ENCODE results near the gene TATDN2. TPM values are rescaled to one million over a fixed set of nuclear protein-coding genes. Genes with fewer than 3 reads are reported as not detected.

The TATDN2 gene
- polyA plus RNA-seq, 6 donors from 2014 or later: 5.5 to 12.4 (median 9.7) TPM

GRCh38 chr3:10309736-10310135, 61.5 kb downstream of the TATDN2 start:
- DNase-seq: no peak
- H3K4me1 Mint-ChIP-seq: no peaks in the 10 kb centered on the region
- peaks cover 23 to 28% of the 10 kb centered on the region in 2 donors for H3K36me3 Mint-ChIP-seq
- H3K27ac Mint-ChIP-seq: peak overlapping the region in 2 of 6 donors; percentile 26 to 29
- H3K4me3 Mint-ChIP-seq: no peak overlapping the region
- no peaks in the 10 kb centered on the region for H3K27me3 Mint-ChIP-seq
- ATAC-seq (ENCODE audit: low read depth in 2 of 2): no peak
- no peaks in the 10 kb centered on the region for H3K9me3 Mint-ChIP-seq

- H3K36me3 Mint-ChIP-seq: peaks cover 22 to 28% of the 10 kb centered on the region in 2 donors
- no peak overlapping the region for H3K27ac Mint-ChIP-seq
- no peak for ATAC-seq (ENCODE audit: low read depth in 2 of 2)
Measured at GRCh38 chr3:10310578-10310977, 62.3 kb downstream of the TATDN2 start.

GRCh38 chr3:10311710-10312109, 63.5 kb downstream of the TATDN2 start:
- no peaks in the 10 kb centered on the region for H3K4me1 Mint-ChIP-seq
- no peaks in the 10 kb centered on the region for H3K9me3 Mint-ChIP-seq
- no peak for DNase-seq
- H3K36me3 Mint-ChIP-seq: peaks cover 16 to 28% of the 10 kb centered on the region in 2 donors
- no peaks in the 10 kb centered on the region for H3K27me3 Mint-ChIP-seq
- peak overlapping the region in 1 of 6 donors; percentile 93 for H3K27ac Mint-ChIP-seq
- ATAC-seq (ENCODE audit: low read depth in 2 of 2): no peak
- no peak overlapping the region for H3K4me3 Mint-ChIP-seq

More at GRCh38 chr3:10310578-10310977, 62.3 kb downstream of the TATDN2 start:
- no peaks in the 10 kb centered on the region for H3K9me3 Mint-ChIP-seq
- H3K4me1 Mint-ChIP-seq: no peaks in the 10 kb centered on the region
- no peak overlapping the region for H3K4me3 Mint-ChIP-seq
- H3K27me3 Mint-ChIP-seq: no peaks in the 10 kb centered on the region
- DNase-seq: no peak

GRCh38 chr3:10312391-10312790, 64.1 kb downstream of the TATDN2 start:
- Mint-ChIP-seq H3K4me3 (no peak overlapping the region), H3K4me1 (no peaks in the 10 kb centered on the region), H3K36me3 (peaks cover 16 to 28% of the 10 kb centered on the region in 2 donors), H3K9me3 (no peaks in the 10 kb centered on the region), H3K27ac (peak overlapping the region in 3 of 6 donors; percentile 7 to 69 (median 42)), H3K27me3 (no peaks in the 10 kb centered on the region)
- ATAC-seq (ENCODE audit: low read depth in 2 of 2) (no peak), DNase-seq (no peak)

GRCh38 chr3:10312861-10313260, 64.6 kb downstream of the TATDN2 start:
- DNase-seq (no peak), ATAC-seq (ENCODE audit: low read depth in 2 of 2) (no peak)
- Mint-ChIP-seq H3K27me3 (no peaks in the 10 kb centered on the region), H3K4me1 (peaks cover 0 to 2% (median under 1%) of the 10 kb centered on the region in 3 donors), H3K27ac (peak overlapping the region in 2 of 6 donors; percentile 42 to 52), H3K9me3 (no peaks in the 10 kb centered on the region), H3K36me3 (peaks cover 16 to 28% of the 10 kb centered on the region in 2 donors), H3K4me3 (no peak overlapping the region)

- Mint-ChIP-seq H3K9me3 (no peaks in the 10 kb centered on the region), H3K27me3 (no peaks in the 10 kb centered on the region), H3K4me1 (peaks cover 7 to 21% (median 16%) of the 10 kb centered on the region in 3 donors), H3K36me3 (peaks cover 3 to 18% of the 10 kb centered on the region in 2 donors), H3K27ac (no peak overlapping the region), H3K4me3 (peak overlapping the region in 1 of 8 donors; percentile 41)
- DNase-seq (no peak), ATAC-seq (ENCODE audit: low read depth in 2 of 2) (no peak)
Measured at GRCh38 chr3:10315101-10315500, 66.8 kb downstream of the TATDN2 start.

GRCh38 chr3:10315771-10316344, 67.6 kb downstream of the TATDN2 start:
- Mint-ChIP-seq H3K27me3 (no peaks in the 10 kb centered on the region), H3K9me3 (no peaks in the 10 kb centered on the region), H3K27ac (no peak overlapping the region), H3K36me3 (peaks cover 3 to 18% of the 10 kb centered on the region in 2 donors), H3K4me3 (no peak overlapping the region), H3K4me1 (peaks cover 7 to 26% (median 16%) of the 10 kb centered on the region in 3 donors)
- ATAC-seq (ENCODE audit: low read depth in 2 of 2) (no peak), DNase-seq (no peak)

- no peaks in the 10 kb centered on the region for H3K9me3 Mint-ChIP-seq
- peaks cover 3 to 18% of the 10 kb centered on the region in 2 donors for H3K36me3 Mint-ChIP-seq
- H3K4me3 Mint-ChIP-seq: peak overlapping the region in 2 of 8 donors; percentile 53 to 63
- DNase-seq (no peak), ATAC-seq (ENCODE audit: low read depth in 2 of 2) (no peak)
- no peaks in the 10 kb centered on the region for H3K27me3 Mint-ChIP-seq
- peaks cover 19 to 34% (median 22%) of the 10 kb centered on the region in 3 donors for H3K4me1 Mint-ChIP-seq
- no peak overlapping the region for H3K27ac Mint-ChIP-seq
Measured at GRCh38 chr3:10317311-10317960, 69.2 kb downstream of the TATDN2 start.

- H3K4me1 Mint-ChIP-seq: peaks cover 19 to 34% (median 22%) of the 10 kb centered on the region in 3 donors
- peak overlapping the region in 5 of 8 donors; percentile 15 to 85 (median 62) for H3K4me3 Mint-ChIP-seq
- no peak for DNase-seq
- H3K27ac Mint-ChIP-seq: no peak overlapping the region
- no peak for ATAC-seq (ENCODE audit: low read depth in 2 of 2)
- no peaks in the 10 kb centered on the region for H3K27me3 Mint-ChIP-seq
- no peaks in the 10 kb centered on the region for H3K9me3 Mint-ChIP-seq
- peaks cover 3 to 16% of the 10 kb centered on the region in 2 donors for H3K36me3 Mint-ChIP-seq
Measured at GRCh38 chr3:10317961-10318350, 69.7 kb downstream of the TATDN2 start.

- peak overlapping the region; percentile 62 to 86 (median 82) for H3K4me3 Mint-ChIP-seq
- peak overlapping the region in 3 of 6 donors; percentile 3 to 88 (median 86) for H3K27ac Mint-ChIP-seq
- H3K9me3 Mint-ChIP-seq: no peaks in the 10 kb centered on the region
- no peak for ATAC-seq (ENCODE audit: low read depth in 2 of 2)
- peaks cover 19 to 34% (median 22%) of the 10 kb centered on the region in 3 donors for H3K4me1 Mint-ChIP-seq
- H3K36me3 Mint-ChIP-seq: peaks cover 0 to 5% of the 10 kb centered on the region in 2 donors
- no peak for DNase-seq
- H3K27me3 Mint-ChIP-seq: peaks cover 0 to under 1% (median 0%) of the 10 kb centered on the region in 3 donors
Measured at GRCh38 chr3:10319251-10319650, 71.0 kb downstream of the TATDN2 start.

GRCh38 chr3:10319804-10320203, 71.5 kb downstream of the TATDN2 start:
- Mint-ChIP-seq H3K27ac (peak overlapping the region in 3 of 6 donors; percentile 73 to 92 (median 88)), H3K27me3 (peaks cover 0 to 6% (median 0%) of the 10 kb centered on the region in 3 donors), H3K4me1 (peaks cover 19 to 34% (median 22%) of the 10 kb centered on the region in 3 donors), H3K9me3 (no peaks in the 10 kb centered on the region), H3K4me3 (peak overlapping the region; percentile 85 to 96 (median 93)), H3K36me3 (no peaks in the 10 kb centered on the region)
- DNase-seq: no peak
- no peak for ATAC-seq (ENCODE audit: low read depth in 2 of 2)

- H3K36me3 Mint-ChIP-seq: no peaks in the 10 kb centered on the region
- H3K27me3 Mint-ChIP-seq: peaks cover 2 to 11% (median 5%) of the 10 kb centered on the region in 3 donors
- no peak for ATAC-seq (ENCODE audit: low read depth in 2 of 2)
Measured at GRCh38 chr3:10320320-10320677, 72.0 kb downstream of the TATDN2 start.

GRCh38 chr3:10321630-10322351, 73.5 kb downstream of the TATDN2 start:
- H3K36me3 Mint-ChIP-seq: no peaks in the 10 kb centered on the region
- peak overlapping the region; percentile 85 to 96 (median 93) for H3K4me3 Mint-ChIP-seq
- H3K4me1 Mint-ChIP-seq: peaks cover 19 to 34% (median 22%) of the 10 kb centered on the region in 3 donors
- H3K27ac Mint-ChIP-seq: peak overlapping the region; percentile 88 to 99 (median 96)
- H3K27me3 Mint-ChIP-seq: peaks cover 8 to 25% (median 15%) of the 10 kb centered on the region in 3 donors
- no peaks in the 10 kb centered on the region for H3K9me3 Mint-ChIP-seq
- ATAC-seq (ENCODE audit: low read depth in 2 of 2) (no peak), DNase-seq (no peak)

More at GRCh38 chr3:10320320-10320677, 72.0 kb downstream of the TATDN2 start:
- no peaks in the 10 kb centered on the region for H3K9me3 Mint-ChIP-seq
- peaks cover 19 to 34% (median 22%) of the 10 kb centered on the region in 3 donors for H3K4me1 Mint-ChIP-seq
- H3K27ac Mint-ChIP-seq: peak overlapping the region; percentile 24 to 99 (median 90)
- H3K4me3 Mint-ChIP-seq: peak overlapping the region; percentile 85 to 96 (median 93)
- DNase-seq: no peak

All from naive B cell (primary cell).